HG02870 (cell line): Measurements from ENCODE around the gene LRRC47.

Source experiments
- ATAC-seq: cut with Tn5 transposase; IDR thresholded peaks from one replicate; pipeline ENCODE4 v1.9.1; 2021; ENCODE audit warnings: mild to moderate bottlenecking, moderate library complexity; ENCODE audit not compliant: unreplicated experiment

The LRRC47 gene

DNA sequence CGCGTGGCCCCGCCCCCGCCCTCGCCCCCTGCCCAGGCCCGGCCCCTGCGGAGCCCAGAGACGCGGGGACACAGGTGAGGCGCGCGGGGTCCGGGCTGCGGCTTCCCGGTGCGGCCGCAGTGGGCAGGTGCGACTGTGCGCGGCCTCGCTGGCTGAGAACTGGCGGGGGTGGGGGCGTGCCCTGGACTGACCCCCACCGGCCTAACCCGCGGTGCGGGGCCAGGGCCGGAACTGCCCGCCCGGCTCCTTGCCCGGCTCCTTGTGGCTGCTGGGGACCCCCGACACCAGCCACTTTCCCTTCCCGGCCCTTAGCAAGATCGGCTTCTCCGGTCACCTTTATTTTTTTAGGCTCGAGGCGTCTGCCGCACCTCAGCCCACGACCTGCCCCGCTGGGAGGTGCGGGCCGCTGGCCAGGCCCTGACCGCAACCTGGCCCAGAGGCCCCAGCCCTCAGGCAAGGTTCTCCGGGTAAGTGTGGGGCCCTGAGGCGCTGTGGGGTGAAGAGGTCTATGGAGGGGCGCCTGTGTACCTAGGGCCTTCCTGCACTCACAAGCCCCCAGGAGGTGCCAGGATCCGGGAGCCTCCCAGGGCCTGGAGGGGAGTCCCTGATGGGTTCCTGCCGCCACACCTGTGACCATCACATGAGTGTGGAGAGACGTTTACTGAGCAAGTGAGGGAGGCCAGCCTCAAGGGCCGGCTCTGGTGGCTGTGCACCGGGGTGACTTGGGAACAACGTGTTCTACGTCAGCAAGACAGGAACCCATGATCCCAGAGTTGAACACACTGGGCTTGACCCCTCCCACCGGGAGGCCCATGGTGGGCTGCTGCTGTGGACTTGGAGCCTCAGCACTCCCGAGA, 23.4 kb downstream of the LRRC47 start, which contains the start of gene SMIM1:
TSS of gene SMIM1 (plus strand) at position 35 of the 857 bp plus-strand sequence. CDS start 2,625 bp downstream, outside the sequence.
- ATAC-seq, result no peak

DNA sequence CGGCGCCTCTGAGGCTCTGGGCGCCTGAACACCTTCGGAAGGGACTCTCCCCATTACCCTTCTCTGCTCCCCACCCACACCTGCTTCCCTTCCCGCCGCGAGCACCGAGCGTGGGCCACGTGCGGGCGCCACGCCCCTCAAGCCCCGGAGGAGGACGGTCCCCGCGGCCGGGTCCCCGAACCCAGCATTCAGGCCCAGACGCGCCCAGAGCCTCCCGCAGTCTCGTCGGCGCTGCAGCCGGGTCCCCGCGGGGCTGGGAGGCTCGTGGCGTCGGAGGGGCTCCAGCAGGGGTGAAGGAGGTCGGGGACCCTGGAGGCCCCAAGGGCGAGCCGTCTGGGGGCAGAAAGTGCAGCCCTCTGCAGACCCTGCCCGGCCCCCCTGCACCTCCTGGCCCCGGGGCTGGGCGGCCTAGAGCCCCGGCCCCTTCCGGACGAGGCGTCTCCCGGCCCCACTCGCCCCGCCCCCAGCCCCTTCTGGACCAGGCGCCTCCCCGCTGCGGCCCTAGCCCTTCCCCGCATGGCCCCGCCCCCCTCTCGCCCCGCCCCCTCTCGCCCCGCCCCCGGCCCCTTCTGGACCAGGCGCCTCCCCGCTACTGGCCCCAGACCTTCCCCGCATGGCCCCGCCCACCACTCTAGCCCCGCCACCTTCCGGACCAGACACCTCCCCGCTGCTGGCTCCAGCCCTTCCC, 24.1 kb downstream of the LRRC47 start:
- ATAC-seq, result no peak

DNA sequence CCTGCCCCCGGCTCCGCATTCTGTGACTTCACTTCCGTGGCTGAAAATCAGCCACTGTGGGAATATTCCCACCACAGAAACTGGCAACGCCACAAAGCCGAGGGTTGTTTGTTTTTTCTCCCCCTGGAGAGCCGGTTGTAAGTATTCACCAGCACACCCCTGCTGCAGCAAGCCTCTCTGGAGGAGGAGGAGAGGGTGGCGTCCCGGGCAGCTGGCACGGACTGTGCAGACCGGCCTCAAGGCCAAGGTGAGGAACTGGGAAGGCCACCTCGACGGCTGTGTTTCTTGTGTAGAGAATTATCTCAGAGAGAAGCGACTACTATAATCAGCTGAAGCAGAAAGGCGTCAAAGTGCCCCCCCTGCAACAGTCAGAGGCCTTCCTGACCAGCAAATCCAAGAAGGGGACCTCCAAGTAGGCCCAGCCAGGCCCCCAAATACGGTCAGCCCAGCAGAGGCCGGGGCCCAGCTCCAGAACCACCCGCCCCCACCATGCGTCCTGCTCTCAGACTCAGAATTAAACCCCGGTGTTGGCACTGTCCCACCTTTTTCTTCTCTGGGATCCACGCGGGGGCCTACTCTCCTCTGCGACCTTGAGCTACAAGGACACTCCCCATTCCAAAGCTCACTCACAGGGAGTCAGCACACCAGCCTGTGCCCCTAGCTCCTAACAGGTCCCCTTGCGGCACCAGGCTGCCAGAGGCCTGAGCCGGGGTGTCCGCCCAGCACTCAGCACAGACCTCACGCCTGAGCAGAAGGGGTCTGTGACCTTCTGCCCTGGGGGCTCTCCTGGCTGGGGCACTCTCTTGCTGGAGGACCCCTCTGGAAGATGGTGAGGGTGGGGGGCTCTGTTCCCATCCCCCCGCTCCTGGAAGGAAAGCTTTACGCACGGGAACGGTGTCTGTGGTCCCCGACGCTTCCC, 24.9 kb downstream of the LRRC47 start:
- no peak for ATAC-seq

DNA sequence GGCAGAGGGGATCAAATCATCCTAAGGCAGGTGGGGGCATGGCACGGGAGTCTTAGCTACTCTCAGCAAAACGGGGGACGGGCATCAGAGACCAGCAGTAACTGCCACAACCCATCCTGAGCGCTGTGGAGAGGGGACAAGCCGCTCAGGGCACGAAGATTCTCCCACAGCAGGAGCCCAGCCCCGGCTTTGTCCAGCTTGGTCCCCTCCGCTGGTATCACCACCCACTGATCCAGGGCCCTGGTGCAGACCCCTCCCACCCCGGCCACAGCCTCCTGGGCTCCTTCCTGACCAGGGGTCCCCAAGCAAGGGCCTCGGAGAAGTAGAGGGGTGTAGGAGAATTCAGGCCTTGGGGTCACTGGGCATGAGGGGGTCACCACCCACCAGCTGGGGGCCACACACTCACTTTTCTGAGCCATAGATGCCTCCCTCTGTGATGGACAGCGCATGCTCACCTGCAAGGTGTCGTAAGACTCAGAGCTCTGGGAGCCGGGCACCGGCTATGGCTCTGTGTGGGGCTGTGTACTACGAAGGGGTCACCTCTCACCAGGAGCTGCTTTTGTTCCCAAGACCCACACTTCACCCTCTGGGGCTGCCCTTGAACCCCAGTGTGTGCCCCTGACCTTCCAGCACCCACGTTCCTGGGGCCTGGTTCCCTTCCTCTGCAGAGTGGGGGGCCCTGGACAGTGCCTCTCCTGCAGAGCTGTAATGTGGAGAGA, 26.1 kb downstream of the LRRC47 start:
- ATAC-seq, result no peak

DNA sequence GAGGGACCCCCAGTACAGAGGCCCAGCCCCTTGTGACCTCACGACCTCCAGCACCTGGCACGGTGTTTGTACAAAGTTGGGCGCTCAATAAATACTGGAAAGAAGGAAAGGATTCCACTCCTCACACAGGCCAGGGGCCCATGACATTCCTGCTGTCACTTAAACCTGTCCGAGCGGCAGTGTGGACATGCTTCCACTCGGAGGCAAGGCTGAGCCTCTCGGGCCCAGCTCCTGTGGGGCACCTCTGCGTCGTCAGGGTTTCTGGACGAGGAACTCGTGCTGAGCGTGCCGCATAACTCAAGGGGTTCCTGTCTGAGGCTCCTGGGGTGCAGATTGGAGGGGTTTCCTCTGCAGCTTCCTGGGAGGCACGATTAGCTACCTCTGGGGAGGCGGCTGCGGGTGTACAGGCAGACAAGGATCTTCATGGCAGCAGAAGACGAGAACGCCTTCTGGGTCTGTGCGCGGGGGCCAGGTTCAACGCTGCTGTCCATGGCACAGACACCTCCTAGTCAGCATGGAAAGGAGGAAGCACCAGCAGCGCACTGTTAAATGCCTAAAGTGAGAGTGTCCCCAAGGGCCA, 27.4 kb downstream of the LRRC47 start:
- ATAC-seq, result no peak

DNA sequence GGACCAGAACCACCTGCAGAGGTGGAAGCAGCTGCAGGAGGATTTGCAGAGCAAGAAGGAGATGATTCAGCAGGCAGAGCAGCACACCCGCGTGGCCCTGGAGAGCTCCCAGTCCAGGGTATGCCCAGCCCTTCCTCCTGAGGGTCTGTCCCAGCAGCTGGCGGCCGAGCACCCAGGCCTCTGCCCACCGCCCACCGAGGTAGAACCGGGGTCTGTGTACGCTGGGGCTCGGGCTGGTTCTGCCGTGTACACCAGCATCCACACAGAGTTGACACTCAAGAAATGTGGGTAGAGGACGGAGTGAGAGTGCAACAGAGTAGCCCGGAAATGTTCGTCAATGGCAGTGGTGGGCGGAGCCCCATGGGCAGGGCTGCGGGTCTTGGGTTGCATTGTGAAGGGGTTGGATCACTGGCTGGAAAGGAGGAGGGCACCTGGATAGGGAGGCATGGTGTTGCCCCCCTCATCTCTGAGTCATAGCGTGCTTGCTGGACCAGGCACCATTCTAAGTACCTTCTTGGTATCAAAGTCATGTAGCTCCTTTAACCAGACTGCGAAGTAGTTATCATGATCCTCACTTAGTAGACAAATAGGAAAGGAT, 28.9 kb downstream of the LRRC47 start:
- ATAC-seq, result no peak

DNA sequence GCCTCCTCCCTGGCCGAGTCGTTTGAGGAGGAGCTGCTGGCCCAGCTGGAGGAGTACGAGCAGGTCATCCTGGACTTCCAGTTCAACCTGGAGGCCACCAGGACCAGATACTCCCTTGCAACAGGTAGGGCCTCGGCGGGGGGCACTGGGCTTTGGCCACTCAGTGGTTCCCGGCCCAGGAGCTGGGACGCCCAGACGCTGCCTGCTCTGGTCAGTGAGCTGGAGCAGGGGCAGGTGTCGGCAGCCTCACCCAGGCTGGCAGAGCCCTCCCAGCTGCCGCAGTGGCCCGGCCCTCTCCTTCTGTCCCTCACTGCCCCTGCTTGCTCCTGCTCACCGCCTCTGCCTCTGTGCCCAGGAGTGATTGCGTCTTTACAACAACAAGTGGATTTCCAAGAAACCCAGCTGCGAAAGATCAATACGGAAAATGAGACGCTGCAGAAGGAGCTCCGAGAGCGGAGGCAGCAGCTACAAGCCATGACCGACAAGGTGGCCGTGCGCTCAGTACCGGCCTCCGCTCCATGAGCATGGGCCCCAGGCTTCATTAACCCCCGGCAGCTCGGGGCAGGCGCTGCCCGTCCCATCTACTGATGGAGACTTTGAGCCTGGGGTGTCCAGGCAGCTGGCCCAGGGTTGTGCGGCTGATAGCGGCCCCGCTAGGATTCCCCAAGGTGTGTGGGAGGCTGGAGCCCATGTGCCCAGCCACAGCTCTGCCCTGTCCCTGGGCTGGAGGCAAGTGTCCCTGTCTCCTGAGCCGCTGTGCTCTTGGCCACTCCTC, 32.8 kb downstream of the LRRC47 start:
- no peak for ATAC-seq

DNA sequence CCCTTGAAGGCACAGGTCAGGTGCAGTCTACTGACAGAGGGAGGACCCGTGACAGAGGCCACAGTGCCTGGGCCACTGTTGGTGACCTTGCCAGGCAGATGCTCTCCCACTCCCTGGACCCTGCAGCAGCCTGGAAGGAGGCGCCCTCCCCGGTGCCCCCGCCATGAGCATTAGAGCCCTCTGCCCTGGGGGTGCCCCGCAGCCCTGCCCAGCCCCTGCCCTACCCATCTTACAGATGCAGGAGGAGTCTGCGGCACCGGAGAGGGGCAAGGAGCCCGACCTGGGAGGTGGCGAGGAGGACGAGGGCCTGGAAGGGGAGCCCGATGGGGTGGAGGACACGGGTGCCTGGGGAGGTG, 33.4 kb downstream of the LRRC47 start:
- ATAC-seq, result no peak

DNA sequence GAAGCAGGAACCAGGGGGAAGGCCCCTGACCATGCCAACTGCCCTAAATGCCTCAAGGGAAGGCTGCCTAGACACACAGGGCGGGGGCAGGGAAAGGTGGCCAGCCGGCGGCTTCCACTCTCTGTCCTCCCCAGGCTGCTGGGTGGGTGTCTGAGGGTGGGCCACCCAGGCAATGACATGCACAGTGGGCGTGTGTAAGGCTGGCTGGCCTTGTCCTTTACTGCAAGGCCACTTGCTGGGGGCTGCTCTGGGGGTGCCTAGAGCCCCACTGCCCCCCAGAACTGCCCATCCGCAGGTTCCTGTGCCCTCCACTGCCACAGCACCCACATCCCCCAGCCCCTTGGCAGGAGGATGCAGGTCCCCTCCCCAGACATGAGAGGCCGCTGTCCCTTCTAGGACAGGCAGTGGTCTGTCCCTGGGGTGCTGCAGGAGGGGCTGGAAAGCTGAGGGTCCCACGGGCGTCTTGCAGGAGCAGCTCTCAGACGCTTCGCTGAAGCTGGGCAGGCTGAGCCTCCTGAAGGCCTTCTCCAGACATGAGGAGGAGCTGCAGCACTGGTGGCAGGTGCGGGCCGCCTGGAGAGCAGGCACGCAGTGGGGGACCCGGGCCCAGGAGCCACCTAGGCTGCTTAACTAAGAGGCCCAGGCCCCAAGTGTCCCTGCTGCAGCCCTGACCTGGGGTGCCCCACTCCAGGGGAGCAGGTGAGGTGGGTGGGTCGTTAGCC, 34.0 kb downstream of the LRRC47 start:
- no peak for ATAC-seq

DNA sequence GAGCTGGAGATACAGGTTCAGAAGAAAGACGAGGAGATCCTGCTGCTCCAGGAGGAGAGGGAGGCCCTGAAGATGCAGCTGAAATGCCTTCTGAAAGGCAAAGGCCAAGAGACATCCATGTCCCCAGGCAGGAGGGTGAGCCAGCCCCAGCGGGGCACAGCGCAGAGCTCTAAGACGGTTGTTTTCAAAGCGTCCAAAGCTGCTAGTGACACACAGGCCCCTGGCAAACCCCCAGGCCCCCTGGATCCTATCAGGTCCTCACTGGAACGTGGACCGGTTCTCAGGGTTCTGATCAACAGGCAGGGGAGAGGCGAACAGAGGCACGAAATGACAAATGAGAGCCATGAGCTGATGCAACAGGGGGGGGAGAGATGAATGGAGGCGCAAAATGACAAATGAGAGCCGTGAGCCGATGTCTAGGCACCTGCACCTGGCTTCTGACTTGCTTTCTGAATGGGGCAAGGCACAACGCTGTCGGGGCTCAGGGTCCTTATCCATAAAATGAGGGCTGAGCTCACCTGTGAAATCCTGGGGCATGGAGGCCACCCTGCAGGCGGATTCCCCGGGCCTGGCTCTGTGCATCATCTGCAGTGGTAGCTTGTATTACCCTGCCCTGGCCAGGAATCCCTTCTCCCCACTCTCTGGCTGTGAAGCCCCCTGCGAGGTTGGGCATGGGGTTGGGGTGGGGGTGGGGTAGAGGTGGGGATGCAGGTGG, 34.8 kb downstream of the LRRC47 start:
- ATAC-seq, result no peak

DNA sequence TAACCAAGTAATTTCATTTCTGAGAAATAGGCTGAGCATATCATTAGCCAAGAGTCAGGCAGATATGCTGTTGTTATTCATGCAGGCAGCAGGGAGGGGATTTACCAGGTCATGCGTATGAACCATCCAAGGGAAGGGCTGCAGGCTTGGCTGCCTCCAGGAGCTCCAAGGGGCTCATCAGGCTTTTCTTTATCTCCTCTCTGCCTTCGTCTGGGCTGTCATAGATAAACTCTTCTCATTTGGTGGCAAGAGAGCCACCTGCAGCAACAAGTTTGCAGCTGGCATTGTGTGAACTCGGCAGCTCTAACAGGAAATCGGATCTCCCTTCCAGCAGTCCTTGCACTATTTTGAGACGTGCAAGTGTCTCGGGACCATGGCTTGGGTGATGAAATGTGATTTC, 36.5 kb downstream of the LRRC47 start:
- ATAC-seq, result no peak

DNA sequence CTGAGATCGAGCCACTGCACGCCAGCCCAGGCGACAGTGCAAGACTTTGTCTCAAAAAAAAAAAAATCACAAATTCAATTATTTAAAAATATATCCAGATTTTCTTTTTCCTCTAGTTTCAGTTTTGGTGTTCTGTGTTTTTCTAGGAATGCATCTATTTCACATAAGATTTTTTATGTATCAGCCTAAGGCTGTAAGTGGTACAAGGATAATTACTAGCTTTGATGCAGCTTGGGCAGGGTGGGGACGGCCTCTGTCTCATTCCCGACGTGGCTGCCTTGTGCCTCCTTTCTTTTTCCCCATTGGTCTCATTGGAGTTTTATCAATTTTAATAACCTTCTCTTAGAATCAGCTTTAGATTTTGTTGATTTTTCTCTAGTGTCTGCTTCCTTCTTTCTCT, 37.1 kb downstream of the LRRC47 start:
- ATAC-seq, result no peak

DNA sequence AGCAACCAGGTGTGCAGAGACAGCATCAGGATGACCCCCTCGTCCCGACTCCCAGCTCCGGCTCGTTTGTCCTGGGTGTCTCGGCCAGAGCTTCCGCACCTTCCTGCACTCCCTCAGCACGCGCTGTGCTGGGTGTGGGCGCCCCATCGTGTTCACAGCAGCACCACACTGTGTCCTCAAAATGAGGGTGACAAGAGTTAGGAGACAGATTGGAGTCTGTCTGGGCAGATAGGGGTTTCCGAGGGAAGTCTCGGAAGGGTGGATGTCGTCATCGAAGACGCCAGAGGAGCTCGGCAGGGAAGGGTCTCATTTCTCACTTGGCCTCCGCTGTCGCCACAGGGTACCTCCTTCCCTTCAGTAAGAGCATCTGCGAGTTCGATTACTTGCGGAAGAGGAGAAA, 39.9 kb downstream of the LRRC47 start:
- ATAC-seq, result no peak

DNA sequence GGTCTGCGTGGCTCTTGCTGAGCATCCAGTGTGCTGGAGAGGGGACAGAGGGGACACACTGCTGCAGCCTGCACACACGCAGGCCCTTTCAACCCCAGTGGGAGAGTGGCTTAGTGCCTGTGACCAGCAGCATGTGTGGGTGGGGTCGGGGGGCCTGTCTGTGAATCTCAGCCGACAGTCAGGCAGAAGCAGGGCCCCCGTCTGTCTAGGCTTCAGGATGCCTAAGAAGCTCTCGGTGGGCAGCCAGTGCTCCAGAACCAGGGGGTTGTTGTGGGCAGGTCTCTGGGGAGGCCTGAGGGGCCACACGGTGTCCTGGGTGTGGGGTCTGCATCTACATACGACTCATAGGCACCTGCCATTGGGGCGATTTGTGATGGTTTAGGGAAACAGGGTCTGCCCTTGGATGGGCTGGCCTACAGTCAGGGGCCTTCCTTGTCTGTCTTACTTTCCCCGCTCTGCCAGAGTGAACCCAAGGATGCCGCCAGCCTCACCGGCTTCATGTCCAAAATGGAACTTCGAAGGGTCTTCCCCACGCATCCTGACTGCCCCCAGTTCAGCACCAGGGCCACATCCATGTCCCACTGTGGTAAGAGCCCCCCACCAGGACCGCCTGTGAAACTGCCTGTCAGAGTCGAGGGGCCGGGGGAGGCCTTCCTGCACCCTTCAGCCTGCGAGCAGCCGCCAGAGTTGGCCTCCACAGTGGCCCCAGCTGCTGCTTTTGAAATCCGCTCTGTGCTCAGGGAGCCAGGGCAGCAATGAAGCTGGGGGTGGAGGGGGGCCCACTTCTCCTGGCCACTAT, 42.4 kb downstream of the LRRC47 start:
- no peak for ATAC-seq

DNA sequence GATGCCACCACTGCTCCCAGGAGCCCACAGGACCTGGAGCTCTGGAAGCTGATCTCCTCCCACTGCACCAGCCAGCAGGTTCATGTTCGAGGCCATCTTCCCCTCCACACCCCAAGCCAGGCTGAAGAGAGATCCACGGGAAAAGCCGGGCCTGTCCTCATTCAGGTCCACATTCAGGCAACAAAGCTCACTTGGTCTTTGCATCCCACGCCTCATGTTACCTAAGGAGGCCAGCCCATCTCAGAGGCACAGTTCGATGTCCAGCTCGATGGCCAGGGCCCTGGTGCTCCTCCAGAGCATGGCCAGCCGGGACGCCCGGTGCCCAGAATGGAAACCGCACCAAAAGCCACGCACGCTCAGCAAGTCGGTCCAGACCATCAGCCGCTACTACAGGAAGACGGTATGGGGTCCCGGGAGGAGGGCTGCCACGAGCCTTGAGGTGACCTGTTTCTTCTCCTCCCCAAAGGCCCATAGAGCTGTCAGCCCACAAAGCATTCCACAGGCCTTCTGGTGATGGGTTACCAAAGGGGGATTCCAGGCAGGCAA, 43.8 kb downstream of the LRRC47 start, which contains the start of gene CCDC27:
TSS of gene CCDC27 (plus strand) at position 51 of the 546 bp plus-strand sequence. CDS start at position 83, 32 bp downstream.
- ATAC-seq, result no peak

DNA sequence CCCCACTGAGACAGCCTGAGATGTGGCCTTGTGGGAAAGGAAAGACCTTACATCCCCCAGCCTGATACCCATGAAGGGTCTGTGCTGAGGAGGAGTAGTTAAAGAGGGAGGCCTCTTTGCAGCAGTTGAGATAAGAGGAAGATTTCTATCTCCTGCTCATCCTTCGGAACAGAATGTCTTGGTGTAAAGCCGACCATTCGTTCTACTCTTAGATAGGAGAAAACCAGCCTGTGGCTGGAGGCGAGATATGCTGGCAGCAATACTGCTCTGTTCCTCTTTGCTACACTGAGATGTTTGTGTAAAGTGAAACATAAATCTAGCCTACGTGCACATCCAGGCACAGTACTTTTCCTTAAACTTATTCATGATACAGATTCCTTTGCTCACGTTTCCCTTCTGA, 45.6 kb downstream of the LRRC47 start:
- no peak for ATAC-seq

DNA sequence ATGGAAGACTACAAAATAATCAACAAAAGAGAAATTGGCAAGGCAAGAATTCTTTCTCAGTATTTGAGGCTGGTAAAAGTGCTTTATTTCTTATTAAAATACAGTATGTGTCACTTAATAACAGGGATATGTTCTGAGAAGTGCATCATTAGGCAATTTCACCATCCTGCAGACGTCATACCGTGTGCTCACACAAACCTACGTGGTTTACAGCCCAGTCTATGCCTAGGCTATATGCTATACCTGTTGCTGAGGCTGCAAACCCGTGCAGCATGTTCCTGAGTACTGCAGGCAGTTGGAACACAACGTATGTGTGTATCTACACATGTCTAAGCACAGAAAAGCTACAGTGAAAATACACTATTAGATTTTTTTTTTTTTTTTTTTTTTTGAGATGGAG, 46.8 kb downstream of the LRRC47 start:
- ATAC-seq, result no peak
